CD14-positive monocyte (primary cell): ENCODE data around the gene KAT2B. TPM values are rescaled to one million over a fixed set of nuclear protein-coding genes. Genes with fewer than 3 reads are reported as not detected.

Experiments
- DNase-seq, 3 donors: peaks; one replicate each; pipeline ENCODE4 v3.0.0-alpha.2; 2011 to 2022
- H2AFZ ChIP-seq: 2 replicates; pipeline ENCODE4 v1.6.0; 2012; ENCODE audit warnings: mild to moderate bottlenecking, low read depth, low read length, inconsistent platforms; ENCODE audit not compliant: insufficient read depth, poor library complexity, severe bottlenecking
- H3K27ac ChIP-seq, 2 donors: 1 replicate in 1 of 2; 2 replicates in 1 of 2; pipeline ENCODE4 v1.5.1; 2012 to 2013; ENCODE audit warnings: low read length in 2 of 2, control low read depth in 1 of 2, inconsistent platforms in 1 of 2, low read depth in 1 of 2, mild to moderate bottlenecking in 1 of 2
- H3K27me3 ChIP-seq, 2 donors: one replicate each; pipeline versions ENCODE4 v1.6.0 to v1.6.1; 2011 to 2013; ENCODE audit warnings: low read length in 2 of 2; ENCODE audit not compliant: control insufficient read depth in 2 of 2, insufficient read depth in 2 of 2
- H3K36me3 ChIP-seq, 2 donors: replicated peaks in 1 of 2; 1 replicate in 1 of 2; 2 replicates in 1 of 2; pipeline versions ENCODE4 v1.5.1 to v1.6.1; 2012 to 2013; ENCODE audit warnings: low read length in 2 of 2, control low read depth in 1 of 2, inconsistent platforms in 1 of 2, mild to moderate bottlenecking in 1 of 2; ENCODE audit not compliant: insufficient read depth in 2 of 2, control insufficient read depth in 1 of 2
- H3K4me1 ChIP-seq, 2 donors: 1 replicate in 1 of 2; 2 replicates in 1 of 2; pipeline versions ENCODE4 v1.5.1 to v1.6.1; 2012 to 2013; ENCODE audit warnings: low read length in 2 of 2, control low read depth in 1 of 2, inconsistent platforms in 1 of 2, mild to moderate bottlenecking in 1 of 2, moderate library complexity in 1 of 2; ENCODE audit not compliant: insufficient read depth in 2 of 2, control insufficient read depth in 1 of 2
- H3K4me2 ChIP-seq: replicated peaks from 2 replicates; pipeline ENCODE3; 2012; ENCODE audit warnings: low read length, moderate library complexity, mild to moderate bottlenecking; ENCODE audit not compliant: poor library complexity, severe bottlenecking; ENCODE audit errors: extremely low read depth
- H3K4me3 ChIP-seq, 3 experiments: fragments of 200-600 bp in 1 of 3; sonication (generic) in 1 of 3; replicated peaks in 1 of 3; 1 replicate in 2 of 3; 2 replicates in 1 of 3; pipeline ENCODE4 v1.5.1; 2011 to 2013; ENCODE audit warnings: low read length in 3 of 3, mild to moderate bottlenecking in 3 of 3, control low read depth in 2 of 3, low read depth in 2 of 3, inconsistent platforms in 1 of 3, moderate library complexity in 1 of 3
- H3K79me2 ChIP-seq: 2 replicates; pipeline ENCODE4 v1.6.0; 2012; ENCODE audit warnings: mild to moderate bottlenecking, control low read depth, inconsistent platforms, low read length, moderate library complexity; ENCODE audit not compliant: insufficient read depth
- H3K9ac ChIP-seq: 2 replicates; pipeline ENCODE4 v1.6.0; 2017; ENCODE audit warnings: low read length, mild to moderate bottlenecking; ENCODE audit not compliant: insufficient read depth, poor library complexity, severe bottlenecking
- H3K9me3 ChIP-seq, 2 donors: replicated peaks in 1 of 2; 1 replicate in 1 of 2; 2 replicates in 1 of 2; pipeline versions ENCODE4 v1.5.1 to v1.6.1; 2012 to 2013; ENCODE audit warnings: low read length in 2 of 2, control low read depth in 1 of 2; ENCODE audit not compliant: control insufficient read depth in 1 of 2, insufficient read depth in 1 of 2
- H4K20me1 ChIP-seq: 2 replicates; pipeline ENCODE4 v1.6.0; 2012; ENCODE audit warnings: mild to moderate bottlenecking, low read length, control low read depth, moderate library complexity; ENCODE audit not compliant: insufficient read depth
- H3K27ac Mint-ChIP-seq, 7 donors: one replicate each; pipeline ENCODE4 v1.8.0; 2020; ENCODE audit warnings: mild to moderate bottlenecking in 7 of 7, mixed read lengths in 7 of 7, moderate library complexity in 6 of 7, inconsistent platforms in 2 of 7
- H3K27me3 Mint-ChIP-seq, 3 donors: one replicate each; pipeline ENCODE4 v1.8.0; 2021 to 2022; ENCODE audit warnings: low read depth in 3 of 3, mild to moderate bottlenecking in 3 of 3, mixed read lengths in 3 of 3, moderate library complexity in 3 of 3, inconsistent platforms in 1 of 3
- H3K36me3 Mint-ChIP-seq, 2 donors: one replicate each; pipeline ENCODE4 v1.8.0; 2020; ENCODE audit warnings: mixed read lengths in 2 of 2, inconsistent platforms in 1 of 2, mild to moderate bottlenecking in 1 of 2
- H3K4me1 Mint-ChIP-seq: one replicate; pipeline ENCODE4 v1.8.0; 2020; ENCODE audit warnings: mild to moderate bottlenecking, mixed read lengths
- H3K4me3 Mint-ChIP-seq, 2 donors: one replicate each; pipeline ENCODE4 v1.8.0; 2020; ENCODE audit warnings: mild to moderate bottlenecking in 2 of 2, mixed read lengths in 2 of 2, moderate library complexity in 1 of 2
- H3K9me3 Mint-ChIP-seq, 7 donors: one replicate each; pipeline ENCODE4 v1.8.0; 2020 to 2022; ENCODE audit warnings: mixed read lengths in 7 of 7, mild to moderate bottlenecking in 6 of 7, moderate library complexity in 6 of 7, inconsistent platforms in 2 of 7
- CTCF ChIP-seq: fragments of 200-600 bp; IDR thresholded peaks from one replicate; pipeline ENCODE4 v1.8.0; 2022; ENCODE audit warnings: antibody characterized with exemption, mild to moderate bottlenecking
- WGBS: methylation state at CpG from one replicate; pipeline ENCODE4 v1.1.5; 2013; ENCODE audit warnings: missing lambda C conversion rate; ENCODE audit not compliant: insufficient coverage; 5-methylcytosine and 5-hydroxymethylcytosine counted together
- intact Hi-C, 2 donors: fragments of 100-400 bp; cut with micrococcal nuclease; formaldehyde crosslinking; loops; one replicate each; pipeline versions ENCODE4 v1.15.0 to v1.15.1; 2023
- polyA plus RNA-seq, 3 donors: library from polyadenylated mRNA; depleted of rRNA in 1 of 3; unstranded in 2 of 3; stranded (reverse) in 1 of 3; fragments of 300-500 nt in 2 of 3; fragments of >200 nt in 1 of 3; fragmentation: Illumina TruSeq in 2 of 3; gene quantifications; 1 replicate in 2 of 3; 2 replicates in 1 of 3; pipeline ENCODE4 v1.2.3, GENCODE V29; 2012 to 2021

Gene KAT2B
- polyA plus RNA-seq, 3 donors: 2.7 to 14.6 (median 3.5) TPM

- no CpG with 5 or more reads among the region's 3 CpGs for WGBS
Measured at GRCh38 chr3:20121088-20121487, 80.8 kb downstream of the KAT2B start.

GRCh38 chr3:20123131-20123652 is 82.9 kb downstream of the KAT2B start:
- Histone ChIP-seq H3K4me1 (peaks cover 12 to 13% of the 10 kb centered on the region in 2 donors), H3K27me3 (no peaks in the 10 kb centered on the region), H3K79me2 (no peaks in the 10 kb centered on the region), H3K9me3 (no peaks in the 10 kb centered on the region), H3K27ac (no peak overlapping the region), H3K4me3 (no peak overlapping the region), H3K36me3 (peaks cover 34 to 68% of the 10 kb centered on the region in 2 donors), H3K9ac (no peak overlapping the region), H2AFZ (no peak overlapping the region), H3K4me2 (no peak overlapping the region), H4K20me1 (no peaks in the 10 kb centered on the region)
- TF ChIP-seq CTCF: no peak
- H3K4me3 Mint-ChIP-seq: no peak overlapping the region
- peak overlapping the region in 2 of 7 donors; percentile 28 to 68 for H3K27ac Mint-ChIP-seq
- peaks cover 0 to 1% (median 0%) of the 10 kb centered on the region in 3 donors for H3K27me3 Mint-ChIP-seq
- intact Hi-C loops: loop anchor here in 1 of 2 donors (10.0 kb wide), 1 partner anchor 62 kb away; the partner anchor contains the start of gene SGO1
- 80% methylated on average over 1 of the region's 2 CpGs for WGBS
- peaks cover 57 to 67% of the 10 kb centered on the region in 2 donors for H3K36me3 Mint-ChIP-seq
- no peaks in the 10 kb centered on the region for H3K9me3 Mint-ChIP-seq
- peaks cover 10% of the 10 kb centered on the region for H3K4me1 Mint-ChIP-seq
- no peak for DNase-seq

More at GRCh38 chr3:20121088-20121487, 80.8 kb downstream of the KAT2B start:
- no peak overlapping the region for H3K9ac ChIP-seq
- H3K4me1 Mint-ChIP-seq: peaks cover 7% of the 10 kb centered on the region
- no peak overlapping the region for H2AFZ ChIP-seq
- H3K9me3 Mint-ChIP-seq: no peaks in the 10 kb centered on the region
- no peak overlapping the region for H3K4me3 ChIP-seq
- TF ChIP-seq CTCF: no peak
- H3K27ac ChIP-seq: no peak overlapping the region
- H4K20me1 ChIP-seq: no peaks in the 10 kb centered on the region
- no peaks in the 10 kb centered on the region for H3K79me2 ChIP-seq
- peaks cover 45 to 71% of the 10 kb centered on the region in 2 donors for H3K36me3 ChIP-seq
- no peak overlapping the region for H3K27ac Mint-ChIP-seq
- DNase-seq: no peak
- H3K9me3 ChIP-seq: no peaks in the 10 kb centered on the region
- peaks cover 58 to 67% of the 10 kb centered on the region in 2 donors for H3K36me3 Mint-ChIP-seq
- intact Hi-C loops: loop anchor here in 1 of 2 donors (10.0 kb wide), 1 partner anchor 64 kb away; the partner anchor contains the start of gene SGO1
- H3K4me3 Mint-ChIP-seq: no peak overlapping the region
- H3K27me3 Mint-ChIP-seq: peaks cover 0 to 1% (median 0%) of the 10 kb centered on the region in 3 donors
- H3K27me3 ChIP-seq: no peaks in the 10 kb centered on the region
- H3K4me1 ChIP-seq: peaks cover 8 to 9% of the 10 kb centered on the region in 2 donors
- H3K4me2 ChIP-seq: no peak overlapping the region
